ENCODE measurements around the gene NR4A3.
"Not testable (repeated sequence)": the region's sequence is repeated elsewhere in the genome, so short reads cannot be mapped to it uniquely, and the experiment has no call there.

Gene NR4A3

DNA sequence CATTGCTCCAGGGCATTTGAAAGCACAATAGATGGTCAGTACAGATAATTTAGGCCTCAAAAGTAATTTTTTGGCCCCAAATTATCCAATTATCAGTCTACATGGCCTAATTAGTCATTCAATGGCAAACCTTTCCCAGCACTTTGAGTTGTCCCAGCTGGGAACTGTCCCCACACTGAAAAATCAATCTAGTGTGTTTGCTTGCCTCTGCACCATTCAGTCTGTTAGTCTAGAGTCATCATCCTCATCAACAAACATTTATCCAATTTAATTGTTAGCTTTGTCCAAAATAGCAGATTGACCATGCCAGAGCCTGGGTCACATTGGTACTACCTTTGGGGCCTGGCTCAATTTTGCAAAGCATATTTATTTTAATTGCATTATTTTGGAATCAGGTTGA, 13.9 kb downstream of the NR4A3 start:
- no peak for DNase-seq

DNA sequence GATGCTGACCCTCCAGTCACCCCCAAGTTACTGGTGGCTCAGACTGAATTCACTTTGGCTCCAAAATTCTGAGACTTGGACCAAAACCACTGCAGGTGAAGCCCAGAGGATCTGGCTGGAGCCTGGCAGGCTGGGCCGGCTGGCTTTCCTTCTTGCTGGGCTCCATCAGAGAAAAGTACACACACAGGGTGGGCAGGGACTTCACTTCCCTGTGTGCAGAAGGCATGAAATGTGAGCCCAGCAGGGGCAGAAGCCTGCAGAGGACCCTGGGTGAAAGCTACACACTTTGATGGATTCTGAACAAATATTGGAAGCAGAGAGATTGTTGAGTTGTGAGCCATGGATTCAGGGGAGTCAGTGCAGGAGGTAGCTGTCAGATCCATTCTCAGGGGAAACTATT, 18.4 kb downstream of the NR4A3 start:
- no peak for DNase-seq

DNA sequence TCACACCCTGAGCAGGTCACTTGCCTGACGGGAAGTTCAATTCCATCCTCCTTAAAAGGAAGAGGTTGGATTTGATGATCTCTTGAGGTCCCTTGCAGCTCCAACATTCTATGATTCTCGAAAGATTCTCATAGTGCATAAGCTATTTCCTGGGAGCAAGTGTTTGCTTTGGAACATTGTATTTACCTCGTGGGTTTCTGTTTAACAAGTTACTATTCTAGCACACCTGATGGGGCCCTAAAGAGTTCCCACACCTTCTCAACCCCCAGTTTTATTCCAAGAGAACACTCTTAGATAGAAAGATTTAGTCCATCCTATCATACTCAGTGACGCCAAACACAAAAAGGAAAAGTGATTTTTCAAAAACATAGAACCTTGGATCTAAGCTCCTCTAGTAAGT, 23.4 kb downstream of the NR4A3 start:
- DNase-seq, result no peak

DNA sequence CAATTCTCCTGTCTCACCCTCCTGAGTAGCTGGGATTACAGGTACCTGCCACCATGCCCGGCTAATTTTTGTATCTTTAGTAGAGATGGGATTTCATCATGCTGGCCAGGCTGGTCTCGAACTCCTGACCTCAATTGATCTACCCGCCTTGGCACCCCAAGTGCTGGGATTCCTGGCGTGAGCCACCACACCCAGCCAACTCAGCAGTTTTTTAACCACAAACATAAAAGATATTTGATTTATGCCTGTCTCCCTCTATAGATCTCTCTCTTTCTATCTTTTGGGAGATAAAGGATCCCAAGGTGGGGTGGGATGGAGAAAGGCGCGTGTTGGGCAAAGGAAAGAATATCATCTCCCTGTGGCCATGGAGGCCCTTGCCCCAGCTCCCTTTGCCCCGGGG, 26.8 kb downstream of the NR4A3 start:
- DNase-seq, result no peak

DNA sequence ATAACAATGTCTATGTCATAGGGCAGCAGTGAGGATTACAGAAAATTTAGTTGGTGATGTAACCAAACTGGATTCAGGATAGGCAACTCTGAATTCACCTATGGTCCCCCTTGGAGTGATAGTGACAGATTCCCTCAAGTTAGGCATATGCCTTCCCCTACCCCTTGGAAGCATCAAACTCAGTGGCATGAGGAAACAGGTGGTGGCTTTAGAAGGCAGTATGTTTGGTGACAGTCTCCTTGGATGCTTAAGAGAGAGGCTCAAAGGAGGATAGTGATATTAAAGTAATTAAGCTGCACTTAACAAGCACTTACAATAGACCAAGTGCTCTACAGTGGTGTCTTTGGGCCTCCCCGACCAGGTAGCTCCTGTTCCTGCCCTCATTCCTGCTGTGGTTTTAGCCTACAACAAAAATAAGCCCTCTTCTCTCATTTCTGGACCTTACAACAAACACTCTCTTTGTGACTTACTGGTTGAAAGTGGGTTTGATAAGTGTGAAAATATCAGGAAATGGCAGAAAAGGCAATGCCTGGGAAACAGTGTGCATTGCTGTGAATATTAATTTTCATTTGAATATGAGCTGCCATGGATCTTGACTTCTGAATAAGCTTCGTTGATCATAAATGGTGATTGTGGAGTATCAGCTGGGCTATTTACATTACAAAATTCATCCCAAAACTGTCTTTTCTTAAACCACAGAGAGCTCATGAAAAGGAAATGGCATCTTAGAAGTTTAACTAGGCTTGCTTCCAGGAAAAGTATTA, 29.2 kb downstream of the NR4A3 start:
- no peak for DNase-seq

DNA sequence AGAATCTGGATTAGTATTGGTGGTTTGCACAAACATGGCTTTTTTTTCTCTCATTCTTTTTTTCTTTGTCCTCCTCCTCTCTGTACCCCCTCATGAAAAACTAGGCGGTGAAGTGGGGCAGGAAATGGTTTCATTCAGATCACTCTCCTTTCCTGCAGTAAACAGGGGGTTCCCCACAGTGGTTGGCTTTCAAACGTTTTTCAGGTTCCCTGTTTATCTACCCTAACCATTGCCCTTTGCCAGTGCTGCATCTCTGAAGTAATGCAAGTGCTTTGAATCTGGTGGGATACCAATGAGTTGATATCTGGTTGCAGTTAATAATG, 29.8 kb downstream of the NR4A3 start:
- no peak for DNase-seq

DNA sequence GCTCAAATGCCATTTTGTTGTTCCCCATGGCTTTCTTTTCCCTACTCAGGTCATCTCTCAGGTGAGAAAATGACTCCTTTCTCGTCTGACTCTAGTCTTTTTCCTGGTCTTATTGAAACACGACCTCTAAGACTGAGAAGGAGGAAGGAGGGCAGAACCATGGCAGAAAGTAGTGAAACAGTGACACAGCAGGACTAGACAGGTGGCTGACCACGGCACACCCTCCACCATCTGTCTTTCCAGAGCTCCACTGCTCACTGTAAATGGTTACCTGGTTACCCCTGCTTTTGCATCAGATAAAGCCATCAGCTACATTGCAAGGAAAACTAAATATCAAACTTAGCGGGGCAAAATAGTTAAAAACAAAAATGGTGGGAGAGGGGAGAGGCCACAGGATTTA, 30.9 kb downstream of the NR4A3 start:
- DNase-seq, result no peak

DNA sequence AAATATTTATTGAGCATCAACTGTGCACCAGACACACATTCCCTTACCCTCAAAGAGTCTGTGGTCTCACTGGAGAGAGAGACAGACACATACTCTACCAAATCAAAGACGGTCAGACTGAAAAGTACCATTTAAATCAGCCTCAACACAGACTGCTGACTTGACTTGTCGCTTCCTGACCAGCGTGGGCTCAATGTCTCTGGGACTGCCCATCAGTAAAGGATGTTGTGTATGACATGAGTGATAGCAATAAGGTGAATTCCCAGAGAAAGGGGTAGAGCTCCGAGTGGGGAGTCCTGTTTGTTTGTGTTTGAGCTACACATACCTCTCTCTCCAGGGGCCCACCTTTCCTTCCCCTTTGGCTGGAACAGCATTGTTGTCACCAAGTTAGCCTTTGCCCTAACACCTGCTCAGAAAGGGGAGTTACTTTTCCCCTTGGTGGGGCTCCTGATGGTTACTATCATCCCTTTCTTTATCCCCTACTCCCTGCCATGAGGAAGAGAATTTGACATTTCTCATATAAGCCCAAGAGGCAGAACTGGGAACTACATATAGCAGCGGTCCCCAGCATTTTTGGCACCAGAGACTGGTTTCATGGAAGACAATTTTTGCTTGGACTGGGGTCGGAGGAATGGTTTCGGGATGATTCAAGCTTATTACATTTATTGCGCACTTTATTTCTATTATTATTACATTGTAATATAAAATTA, 33.9 kb downstream of the NR4A3 start:
- DNase-seq, result no peak

DNA sequence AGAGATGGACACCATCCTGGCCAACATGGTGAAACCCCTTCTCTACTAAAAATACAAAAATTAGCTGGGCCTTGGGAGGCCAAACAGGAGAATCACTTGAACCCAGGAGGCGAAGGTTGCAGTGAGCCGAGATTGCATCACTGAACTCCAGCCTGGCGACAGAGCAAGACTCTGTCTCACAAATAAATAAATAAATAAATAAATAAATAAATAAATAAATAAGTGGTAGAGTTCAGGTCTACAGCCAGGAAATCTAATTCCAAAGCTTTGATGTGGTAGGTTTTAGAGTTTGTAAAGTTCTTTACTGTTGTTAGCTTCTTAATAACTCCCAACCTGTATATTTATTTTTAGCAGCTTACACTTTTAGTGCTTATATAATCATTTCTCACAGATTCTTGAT, 35.9 kb downstream of the NR4A3 start:
- not testable (repeated sequence) for DNase-seq

DNA sequence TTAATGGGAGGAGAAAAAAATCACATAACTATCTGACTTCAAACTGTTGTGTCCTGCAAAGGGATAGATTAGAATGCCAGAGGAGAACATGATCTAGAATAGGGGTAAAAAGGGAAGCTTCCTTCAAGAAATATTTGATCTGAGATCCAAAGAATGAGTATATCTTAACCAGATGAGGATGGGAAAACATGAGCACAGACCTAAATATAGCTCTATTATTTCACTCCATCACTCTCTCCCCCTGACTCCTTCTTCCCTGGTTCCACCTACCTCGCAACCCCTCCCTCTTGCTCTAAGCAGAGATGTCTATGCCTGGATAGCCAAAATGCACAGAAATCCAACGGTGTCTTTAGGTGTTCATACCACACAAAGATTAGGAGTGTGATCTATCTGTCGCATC, 36.4 kb downstream of the NR4A3 start:
- no peak for DNase-seq

DNA sequence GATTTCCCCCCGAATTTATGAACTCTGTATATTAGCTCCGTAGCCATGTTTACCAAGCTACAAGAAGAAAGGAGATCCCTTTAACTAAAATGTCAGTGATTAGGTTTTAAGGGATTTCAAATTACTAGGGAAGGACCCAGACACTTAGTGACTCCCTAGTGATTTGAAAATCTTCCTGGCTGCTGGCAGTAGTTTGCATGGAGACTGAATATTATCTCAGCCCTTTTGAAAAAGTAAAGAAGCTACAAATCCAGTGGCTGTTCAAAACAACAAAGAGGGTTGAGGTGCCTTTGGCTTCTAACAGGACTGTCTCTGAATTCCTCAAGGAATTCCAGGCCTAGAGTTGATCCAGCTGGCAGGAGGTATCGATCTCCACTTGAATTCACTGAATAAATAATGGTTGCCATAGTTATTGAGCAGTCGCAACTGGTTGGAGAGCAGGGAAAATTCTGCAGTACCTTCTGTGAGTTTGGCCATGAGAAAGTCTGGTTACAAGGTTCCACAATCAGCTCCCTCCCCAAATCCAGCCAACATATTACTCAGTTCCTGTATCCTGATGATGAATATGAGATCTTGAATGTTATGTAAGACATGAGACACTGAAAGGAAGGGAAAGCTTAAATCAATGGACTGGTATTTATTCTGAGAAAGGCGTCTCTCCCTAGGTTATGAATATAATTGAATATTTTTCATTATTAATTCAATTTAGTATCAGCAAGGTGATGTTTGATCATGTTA, 37.7 kb downstream of the NR4A3 start:
- no peak for DNase-seq

DNA sequence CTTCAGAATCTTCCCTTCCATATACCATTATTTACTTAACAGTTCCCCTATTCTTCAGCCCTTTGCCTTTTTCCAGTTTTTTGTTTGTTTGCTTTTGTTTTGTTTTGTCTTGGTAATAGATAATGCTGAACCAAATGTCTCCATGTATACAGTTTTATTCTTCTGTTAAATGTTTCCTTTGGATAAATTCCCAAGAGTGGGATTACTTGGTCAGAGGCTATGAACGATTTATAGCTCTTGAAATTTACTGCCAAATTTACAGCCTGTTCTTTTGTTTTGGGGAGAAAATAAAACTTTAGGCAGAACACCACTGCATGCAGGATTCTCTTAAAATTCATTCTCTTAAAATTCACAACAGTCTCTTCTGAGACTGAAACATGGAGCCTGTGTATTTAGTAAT, 38.6 kb downstream of the NR4A3 start:
- DNase-seq, result peak; percentile 38 to 42

DNA sequence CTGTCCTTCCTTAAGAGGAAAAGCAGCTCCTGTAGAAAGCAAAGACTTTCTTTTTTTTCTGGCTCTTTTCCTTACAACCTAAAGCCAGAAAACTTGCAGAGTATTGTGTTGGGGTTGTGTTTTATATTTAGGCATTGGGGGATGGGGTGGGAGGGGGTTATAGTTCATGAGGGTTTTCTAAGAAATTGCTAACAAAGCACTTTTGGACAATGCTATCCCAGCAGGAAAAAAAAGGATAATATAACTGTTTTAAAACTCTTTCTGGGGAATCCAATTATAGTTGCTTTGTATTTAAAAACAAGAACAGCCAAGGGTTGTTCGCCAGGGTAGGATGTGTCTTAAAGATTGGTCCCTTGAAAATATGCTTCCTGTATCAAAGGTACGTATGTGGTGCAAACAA, 42.3 kb downstream of the NR4A3 start:
- no peak for DNase-seq

DNA sequence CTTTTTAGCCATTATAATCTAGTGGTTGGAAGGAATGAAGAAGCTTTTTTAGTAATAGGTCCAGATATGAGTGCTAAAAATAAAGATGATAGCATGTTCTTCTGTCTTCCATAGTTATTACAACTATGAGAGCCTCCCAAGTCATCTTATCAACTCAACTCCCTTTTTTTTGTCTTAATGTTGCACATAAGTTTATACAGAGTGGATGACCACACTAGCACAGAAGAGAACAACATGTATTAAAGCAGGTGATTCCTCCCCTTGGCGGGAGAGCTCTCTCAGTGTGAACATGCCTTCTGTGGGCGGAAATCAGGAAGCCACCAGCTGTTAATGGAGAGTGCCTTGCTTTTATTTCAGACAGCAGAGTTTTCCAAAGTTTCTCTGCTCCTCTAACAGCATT, 44.7 kb downstream of the NR4A3 start:
- DNase-seq, result no peak

DNA sequence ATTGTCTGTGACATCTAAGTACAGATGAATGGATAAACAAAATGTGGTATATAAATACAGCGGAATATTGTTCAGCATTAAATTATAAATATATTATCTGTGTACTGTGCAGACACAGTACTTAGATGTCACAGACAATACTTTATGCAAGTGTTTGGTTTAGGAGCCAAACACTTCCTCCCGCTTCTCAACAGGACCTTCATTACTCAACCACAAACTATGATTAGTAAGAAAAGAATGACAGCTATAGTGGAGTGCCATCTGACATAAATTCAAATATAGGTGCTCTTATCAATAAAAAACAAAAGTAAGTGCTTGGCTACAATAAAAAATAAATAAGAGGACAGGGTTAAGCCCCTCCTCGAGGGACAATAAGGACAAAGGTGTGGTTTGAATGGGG, 45.9 kb downstream of the NR4A3 start:
- DNase-seq, result no peak

DNA sequence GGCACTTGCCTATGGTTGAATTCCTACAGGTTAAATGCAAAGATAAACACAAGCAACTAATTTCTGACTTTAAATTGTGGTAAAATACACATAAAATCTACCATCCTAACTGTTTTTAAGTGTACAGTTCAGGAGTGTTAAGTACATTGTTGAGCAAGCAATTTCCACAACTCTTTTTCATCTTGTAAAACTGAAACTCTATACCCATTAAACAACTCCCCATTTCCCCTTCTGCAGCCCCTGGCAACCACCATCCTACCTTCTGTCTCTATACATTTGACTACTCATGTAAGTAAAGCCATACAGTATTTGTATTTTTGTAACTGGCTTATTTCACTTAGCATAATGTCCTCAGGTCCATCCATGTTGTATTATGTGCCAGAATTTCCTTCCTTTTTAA, 46.3 kb downstream of the NR4A3 start:
- no peak for DNase-seq

DNA sequence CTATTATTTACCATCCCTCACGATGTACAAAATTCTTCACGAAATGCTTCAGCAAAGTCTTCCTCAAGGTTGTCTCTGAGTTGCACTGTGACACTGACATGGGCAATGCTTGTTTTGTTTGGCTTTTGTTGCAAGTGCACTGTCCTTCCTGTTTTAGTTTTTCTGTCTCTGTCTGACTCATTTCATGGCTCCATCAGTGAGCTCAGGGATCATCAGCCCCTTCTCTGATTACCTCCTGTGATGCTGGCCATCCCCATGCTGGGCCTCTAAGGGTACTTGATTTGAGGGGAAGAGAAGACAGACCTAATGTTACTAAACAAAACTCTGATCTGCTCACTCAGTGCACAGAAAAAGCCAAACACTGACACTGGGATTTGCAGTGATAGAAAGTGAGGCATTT, 47.2 kb downstream of the NR4A3 start:
- no peak for DNase-seq

DNA sequence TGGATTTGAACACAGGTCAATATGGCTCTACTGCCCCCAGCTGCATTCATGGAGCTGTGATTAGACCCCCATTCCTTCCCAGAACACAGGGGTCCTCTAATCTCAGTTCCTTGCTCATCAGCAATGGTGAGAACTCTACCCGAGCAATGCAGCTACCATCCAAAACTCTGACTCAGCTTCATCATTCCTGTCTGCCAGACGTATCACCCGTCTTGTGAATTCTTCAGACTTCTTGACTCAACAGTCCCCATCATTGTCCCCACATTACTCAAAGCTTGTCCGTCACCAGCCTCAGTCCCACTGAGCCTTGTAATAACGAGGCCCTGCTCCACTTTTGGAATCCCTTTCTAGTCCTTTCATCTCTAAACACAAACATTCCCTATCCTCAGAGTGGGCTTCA, 48.4 kb downstream of the NR4A3 start:
- DNase-seq, result no peak

DNA sequence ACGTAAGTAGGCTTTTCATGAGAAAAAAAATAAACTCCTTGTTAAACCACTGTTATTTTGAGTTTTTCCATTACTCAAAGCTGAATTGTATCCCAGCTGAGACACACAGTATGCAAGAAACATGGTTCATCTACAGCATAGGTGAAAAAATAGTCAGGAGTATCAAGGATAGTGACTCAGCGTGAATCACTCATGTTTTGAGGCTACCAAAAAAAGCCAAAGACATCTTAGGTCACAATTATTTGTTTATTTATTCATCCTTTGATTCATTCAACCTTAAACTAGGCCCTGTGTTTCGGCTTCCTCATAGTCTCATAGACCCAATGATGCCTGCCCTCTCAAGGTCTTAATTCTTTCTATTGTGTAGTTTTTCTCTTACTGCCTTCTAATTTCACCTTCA, 51.8 kb downstream of the NR4A3 start:
- DNase-seq, result no peak

DNA sequence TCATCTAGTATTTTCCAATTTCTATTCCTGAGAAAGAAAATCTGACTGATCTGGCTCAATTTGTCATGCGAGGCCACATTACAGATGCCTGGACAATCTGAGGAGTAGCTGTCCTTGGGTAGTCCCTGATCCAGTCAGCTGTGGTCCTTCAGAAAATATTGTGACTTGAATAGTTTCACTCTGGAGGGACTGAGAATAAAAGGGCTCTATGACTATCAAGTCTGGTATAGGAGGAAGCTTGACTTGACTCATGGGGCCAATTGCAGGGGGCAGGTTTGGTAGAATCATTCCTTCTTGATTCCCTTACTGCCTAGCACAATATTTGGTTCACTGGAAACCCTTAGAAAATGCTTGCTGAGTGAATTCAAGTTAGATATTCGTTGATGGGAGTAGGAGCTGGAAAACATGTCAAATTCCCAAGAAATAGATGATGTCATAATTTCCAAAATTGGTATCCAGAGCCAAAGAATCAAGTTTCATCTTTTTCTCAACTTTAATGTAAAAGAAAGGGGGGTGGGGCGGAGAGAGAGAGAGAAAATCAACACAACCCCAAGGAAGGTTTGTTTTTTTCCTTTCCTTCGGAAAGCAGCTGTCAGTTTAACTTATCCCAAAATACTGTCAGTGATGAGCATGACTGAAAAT, 52.4 kb downstream of the NR4A3 start:
- no peak for DNase-seq

DNA sequence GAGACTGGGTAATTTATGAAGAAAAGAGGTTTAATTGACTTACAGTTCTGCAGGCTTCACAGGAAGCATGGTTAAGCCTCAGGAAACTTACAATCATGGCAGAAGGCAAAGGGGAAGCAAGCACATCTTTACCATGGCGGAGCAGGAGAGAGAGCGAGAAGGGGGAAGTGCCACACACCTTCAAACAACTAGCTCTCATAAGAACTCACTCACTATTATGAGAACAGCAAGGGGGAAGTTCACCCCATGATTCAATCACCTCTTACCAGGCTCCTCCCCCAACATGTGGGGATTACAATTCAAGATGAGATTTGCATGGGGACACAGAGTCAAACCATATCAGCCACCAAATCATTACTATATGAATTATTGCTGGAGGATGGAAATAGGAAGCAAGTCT, 54.5 kb downstream of the NR4A3 start:
- no peak for DNase-seq

DNA sequence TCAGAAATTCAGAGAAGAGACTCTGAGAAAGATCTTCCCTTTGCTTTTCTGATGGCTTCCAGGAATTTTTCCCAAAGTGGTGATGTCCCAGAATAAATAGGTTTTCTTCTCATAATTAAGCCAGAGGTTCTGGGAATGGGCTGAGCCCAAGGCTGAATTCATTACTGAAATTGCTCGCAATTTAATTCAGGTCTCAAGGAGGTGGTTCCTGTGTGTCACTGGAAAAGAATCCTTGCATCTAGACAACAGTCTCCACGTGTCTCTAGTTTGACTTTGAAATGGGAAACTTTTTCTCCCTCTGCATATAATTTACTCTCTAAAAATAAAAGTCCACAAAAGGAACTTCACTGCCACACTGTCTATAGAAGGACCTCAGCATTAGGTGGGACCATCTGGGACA, 57.0 kb downstream of the NR4A3 start:
- DNase-seq, result no peak

DNA sequence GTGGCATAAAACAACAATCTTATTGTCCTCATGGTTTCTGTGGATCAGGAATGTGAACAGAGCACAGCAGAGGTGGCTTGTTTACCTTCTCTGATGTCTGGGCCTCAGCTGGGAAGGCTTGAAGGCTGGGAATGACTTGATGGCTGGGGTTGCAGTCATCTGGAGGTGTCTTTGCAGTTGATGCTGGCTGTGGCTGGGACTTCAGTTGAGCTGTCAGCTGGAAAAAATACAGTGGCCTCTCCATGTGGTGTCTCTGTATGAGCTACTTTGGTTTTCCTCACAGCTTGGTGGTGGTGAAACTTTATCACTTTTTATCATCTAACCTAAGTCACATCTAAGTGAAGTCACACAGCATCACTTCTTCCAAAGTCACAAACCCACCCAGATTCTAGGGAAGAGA, 60.1 kb downstream of the NR4A3 start:
- no peak for DNase-seq

DNA sequence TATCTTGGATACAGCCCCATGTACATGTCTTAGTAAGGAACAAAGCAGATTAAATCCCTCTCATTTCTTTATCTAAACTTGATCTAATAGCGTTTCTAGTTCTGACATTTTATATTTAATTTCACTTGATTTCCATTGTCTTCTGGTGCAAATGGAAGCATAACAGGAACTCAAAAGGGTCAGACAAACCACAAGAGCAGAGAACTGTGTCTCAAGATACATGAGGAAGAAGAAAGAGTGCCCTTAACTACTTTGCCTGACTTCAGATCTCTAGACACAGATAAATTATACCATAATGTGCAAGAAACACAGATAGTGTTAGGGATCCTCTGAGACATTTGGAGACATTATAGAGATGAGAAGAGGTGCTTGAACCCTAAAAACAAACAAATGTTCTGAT, 64.1 kb downstream of the NR4A3 start:
- no peak for DNase-seq

Measured in NCI-H1930 (cell line).